Natural killer cell treated with Interleukin-12 subunit alpha and Interleukin-12 subunit beta and Interleukin-15 and Interleukin-18, amount 100 ng/mL, for 72 hours (primary cell): Measurements from ENCODE around the gene IKBIP. TPM values are rescaled to one million over a fixed set of nuclear protein-coding genes. Genes with fewer than 3 reads are reported as not detected.
A peak's percentile ranks its signal among the peaks of the same experiment; 100 is the strongest.

Experiments
- ATAC-seq, 2 donors: fragments of 150-1000 bp; cut with Tn5 transposase in 1 of 2; sonication (Bioruptor Pico), chemical (Tn5 transposase) in 1 of 2; 2 replicates each; pipeline ENCODE4 v1.10.0; 2021
- DNase-seq: peaks from one replicate; pipeline ENCODE4 v3.0.0; 2022; ENCODE audit warnings: low spot score
- H3K27ac Mint-ChIP-seq, 2 donors: 1 replicate in 1 of 2; 2 replicates in 1 of 2; pipeline ENCODE4 v1.8.0; 2022; ENCODE audit warnings: mixed read lengths in 2 of 2, mild to moderate bottlenecking in 1 of 2, moderate library complexity in 1 of 2
- H3K27me3 Mint-ChIP-seq, 2 donors: 1 replicate in 1 of 2; 2 replicates in 1 of 2; pipeline ENCODE4 v1.8.0; 2022; ENCODE audit warnings: mixed read lengths in 2 of 2
- H3K36me3 Mint-ChIP-seq: one replicate; pipeline ENCODE4 v1.8.0; 2022; ENCODE audit warnings: mixed read lengths
- H3K4me1 Mint-ChIP-seq, 2 donors: 1 replicate in 1 of 2; 2 replicates in 1 of 2; pipeline ENCODE4 v1.8.0; 2022; ENCODE audit warnings: low read depth in 2 of 2, mixed read lengths in 2 of 2, mild to moderate bottlenecking in 1 of 2
- H3K4me3 Mint-ChIP-seq: one replicate; pipeline ENCODE4 v1.8.0; 2022; ENCODE audit warnings: mixed read lengths
- H3K9me3 Mint-ChIP-seq: 2 replicates; pipeline ENCODE4 v1.8.0; 2022; ENCODE audit warnings: mixed read lengths
- total RNA-seq, 2 donors: library from RNA; stranded (reverse); gene quantifications; one replicate each; pipeline ENCODE4 v1.2.3, GENCODE V29; 2022

Gene IKBIP
- total RNA-seq, result 10 to 100 TPM; 22.1 to 23.9 TPM

- Mint-ChIP-seq H3K27me3 (no peaks in the 10 kb centered on the region), H3K9me3 (no peaks in the 10 kb centered on the region), H3K4me1 (peaks cover 5 to 14% of the 10 kb centered on the region in 2 donors), H3K4me3 (peak within 1 kb of the TSS; percentile 82), H3K36me3 (peaks cover 8% of the 10 kb centered on the region), H3K27ac (peak within 1 kb of the TSS; percentile 89 to 96)
- DNase-seq, result peak; percentile 98
- peak; percentile 97 to 98 for ATAC-seq
These were observed at the start of gene IKBIP, which contains the start of gene APAF1 for GRCh38 chr12:98644712-98645571. Gene IKBIP, minus strand, starts transcription at chr12:98644788. Its CDS starts 87 bp downstream, at chr12:98644701. Gene APAF1, plus strand, starts transcription at chr12:98645290. Its CDS starts 3,070 bp downstream, at chr12:98648360.

GRCh38 chr12:98691351-98691750 lies 46.8 kb upstream of the IKBIP start:
- Mint-ChIP-seq H3K27ac (peak overlapping the region in 1 of 2 donors; percentile 21), H3K4me3 (no peak overlapping the region), H3K4me1 (peaks cover 17 to 19% of the 10 kb centered on the region in 2 donors), H3K36me3 (peaks cover 29% of the 10 kb centered on the region), H3K27me3 (no peaks in the 10 kb centered on the region), H3K9me3 (no peaks in the 10 kb centered on the region)
- ATAC-seq (no peak), DNase-seq (no peak)

- H3K9me3 Mint-ChIP-seq, result no peaks in the 10 kb centered on the region
- no peak for DNase-seq
- ATAC-seq, result no peak
- peaks cover 36% of the 10 kb centered on the region for H3K36me3 Mint-ChIP-seq
- no peaks in the 10 kb centered on the region for H3K27me3 Mint-ChIP-seq
- H3K4me3 Mint-ChIP-seq, result no peak overlapping the region
- H3K27ac Mint-ChIP-seq, result no peak overlapping the region
- peaks cover 11% of the 10 kb centered on the region in 2 donors for H3K4me1 Mint-ChIP-seq
These were observed 42.0 kb upstream of the IKBIP start for GRCh38 chr12:98686603-98687002.

GRCh38 chr12:98684199-98684598 lies 39.6 kb upstream of the IKBIP start:
- Mint-ChIP-seq H3K4me3 (no peak overlapping the region), H3K36me3 (peaks cover 22% of the 10 kb centered on the region), H3K9me3 (no peaks in the 10 kb centered on the region), H3K4me1 (peaks cover 3 to 5% of the 10 kb centered on the region in 2 donors), H3K27ac (no peak overlapping the region), H3K27me3 (no peaks in the 10 kb centered on the region)
- no peak for DNase-seq
- no peak for ATAC-seq

- peaks cover 11% of the 10 kb centered on the region for H3K36me3 Mint-ChIP-seq
- no peaks in the 10 kb centered on the region for H3K27me3 Mint-ChIP-seq
- no peaks in the 10 kb centered on the region for H3K4me1 Mint-ChIP-seq
- DNase-seq (no peak), ATAC-seq (no peak)
- H3K27ac Mint-ChIP-seq, result no peak overlapping the region
- no peaks in the 10 kb centered on the region for H3K9me3 Mint-ChIP-seq
- no peak overlapping the region for H3K4me3 Mint-ChIP-seq
These were observed 35.0 kb upstream of the IKBIP start for GRCh38 chr12:98679611-98680005.

- ATAC-seq (peak in 1 of 2 donors; percentile 6), DNase-seq (no peak)
- Mint-ChIP-seq H3K36me3 (peaks cover 11% of the 10 kb centered on the region), H3K27me3 (no peaks in the 10 kb centered on the region), H3K9me3 (no peaks in the 10 kb centered on the region), H3K4me3 (no peak overlapping the region), H3K4me1 (no peaks in the 10 kb centered on the region), H3K27ac (no peak overlapping the region)
These were observed 34.5 kb upstream of the IKBIP start for GRCh38 chr12:98678946-98679610.

GRCh38 chr12:98678236-98678945 lies 33.8 kb upstream of the IKBIP start:
- peak; percentile 28 to 48 for ATAC-seq
- Mint-ChIP-seq H3K9me3 (no peaks in the 10 kb centered on the region), H3K27me3 (no peaks in the 10 kb centered on the region), H3K4me1 (no peaks in the 10 kb centered on the region), H3K27ac (no peak overlapping the region), H3K36me3 (peaks cover 7% of the 10 kb centered on the region), H3K4me3 (no peak overlapping the region)
- no peak for DNase-seq

- DNase-seq, result no peak
- Mint-ChIP-seq H3K27me3 (no peaks in the 10 kb centered on the region), H3K4me3 (no peak overlapping the region)
These were observed 30.3 kb upstream of the IKBIP start for GRCh38 chr12:98674841-98675240.

GRCh38 chr12:98671459-98671858 lies 26.9 kb upstream of the IKBIP start:
- no peak overlapping the region for H3K27ac Mint-ChIP-seq
- H3K36me3 Mint-ChIP-seq, result peaks cover 16% of the 10 kb centered on the region

More at GRCh38 chr12:98674841-98675240, 30.3 kb upstream of the IKBIP start:
- H3K9me3 Mint-ChIP-seq, result no peaks in the 10 kb centered on the region
- H3K4me1 Mint-ChIP-seq, result peaks cover 5% of the 10 kb centered on the region in 2 donors
- no peak overlapping the region for H3K27ac Mint-ChIP-seq
- H3K36me3 Mint-ChIP-seq, result peaks cover 6% of the 10 kb centered on the region
- ATAC-seq, result no peak

GRCh38 chr12:98669751-98670150 lies 25.2 kb upstream of the IKBIP start:
- Mint-ChIP-seq H3K36me3 (peaks cover 26% of the 10 kb centered on the region), H3K9me3 (no peaks in the 10 kb centered on the region), H3K4me3 (no peak overlapping the region), H3K4me1 (peaks cover 15 to 19% of the 10 kb centered on the region in 2 donors), H3K27ac (peak overlapping the region; percentile 22 to 39), H3K27me3 (no peaks in the 10 kb centered on the region)
- DNase-seq (no peak), ATAC-seq (no peak)

More at GRCh38 chr12:98671459-98671858, 26.9 kb upstream of the IKBIP start:
- DNase-seq (no peak), ATAC-seq (no peak)
- Mint-ChIP-seq H3K4me1 (peaks cover 15 to 19% of the 10 kb centered on the region in 2 donors), H3K27me3 (no peaks in the 10 kb centered on the region), H3K4me3 (no peak overlapping the region), H3K9me3 (no peaks in the 10 kb centered on the region)

GRCh38 chr12:98660521-98660920 lies 15.9 kb upstream of the IKBIP start:
- Mint-ChIP-seq H3K9me3 (no peaks in the 10 kb centered on the region), H3K36me3 (peaks cover 22% of the 10 kb centered on the region), H3K27ac (peak overlapping the region in 1 of 2 donors; percentile 32), H3K4me3 (no peak overlapping the region), H3K4me1 (peaks cover 9 to 12% of the 10 kb centered on the region in 2 donors), H3K27me3 (no peaks in the 10 kb centered on the region)
- ATAC-seq (no peak), DNase-seq (no peak)

- H3K27ac Mint-ChIP-seq, result peak overlapping the region in 1 of 2 donors; percentile 49
- H3K4me1 Mint-ChIP-seq, result peaks cover 9 to 12% of the 10 kb centered on the region in 2 donors
- H3K4me3 Mint-ChIP-seq, result peak overlapping the region; percentile 55
- no peak for DNase-seq
- H3K36me3 Mint-ChIP-seq, result peaks cover 19% of the 10 kb centered on the region
- peak; percentile 65 to 89 for ATAC-seq
- no peaks in the 10 kb centered on the region for H3K9me3 Mint-ChIP-seq
- no peaks in the 10 kb centered on the region for H3K27me3 Mint-ChIP-seq
These were observed 11.9 kb upstream of the IKBIP start for GRCh38 chr12:98656289-98657101.
